Measurements from ENCODE around the gene GUCD1. TPM values are rescaled to one million over a fixed set of nuclear protein-coding genes. Genes with fewer than 3 reads are reported as not detected.
"Not testable (repeated sequence)": the region's sequence is repeated elsewhere in the genome, so short reads cannot be mapped to it uniquely, and the experiment has no call there.

The GUCD1 gene
- total RNA-seq, 2 experiments from 2014 or later, result 127 to 145 TPM

GRCh38 chr22:24555165-24556039 is 464 bp upstream of the GUCD1 start, which contains the start of gene SNRPD3:
Gene SNRPD3 (plus strand): TSS chr22:24555999. CDS start chr22:24557675, 1,676 bp downstream.
- Mint-ChIP-seq H3K4me3 (peak within 1 kb of the TSS; percentile 97), H3K36me3 (peaks cover 41% of the 10 kb centered on the region), H3K9me3 (no peaks in the 10 kb centered on the region), H3K27ac (peak within 1 kb of the TSS; percentile 99), H3K4me1 (peaks cover 46% of the 10 kb centered on the region), H3K27me3 (no peaks in the 10 kb centered on the region)
- DNase-seq, result peak; percentile 97

- Mint-ChIP-seq H3K27me3 (no peaks in the 10 kb centered on the region), H3K4me1 (peaks cover 35% of the 10 kb centered on the region), H3K4me3 (peak overlapping the region; percentile 97), H3K36me3 (peaks cover 38% of the 10 kb centered on the region), H3K27ac (peak overlapping the region; percentile 94), H3K9me3 (no peaks in the 10 kb centered on the region)
- DNase-seq, result no peak
These were observed 1.2 kb downstream of the GUCD1 start for GRCh38 chr22:24553597-24554312.

- Mint-ChIP-seq H3K4me3 (peak overlapping the region; percentile 97), H3K4me1 (peaks cover 24% of the 10 kb centered on the region)
- DNase-seq, result not testable (repeated sequence)
These were observed 2.2 kb downstream of the GUCD1 start for GRCh38 chr22:24552503-24553286.

GRCh38 chr22:24550902-24551435 is 4.0 kb downstream of the GUCD1 start:
- Mint-ChIP-seq H3K9me3 (no peaks in the 10 kb centered on the region), H3K27ac (peak overlapping the region; percentile 7), H3K4me3 (no peak overlapping the region), H3K27me3 (no peaks in the 10 kb centered on the region), H3K4me1 (peaks cover 15% of the 10 kb centered on the region), H3K36me3 (peaks cover 16% of the 10 kb centered on the region)
- DNase-seq, result no peak

More at GRCh38 chr22:24552503-24553286, 2.2 kb downstream of the GUCD1 start:
- H3K36me3 Mint-ChIP-seq, result peaks cover 27% of the 10 kb centered on the region
- H3K27ac Mint-ChIP-seq, result peak overlapping the region; percentile 94
- H3K9me3 Mint-ChIP-seq, H3K27me3 Mint-ChIP-seq: not testable (repeated sequence)

GRCh38 chr22:24550028-24550901 is 4.7 kb downstream of the GUCD1 start:
- Mint-ChIP-seq H3K4me3 (no peak overlapping the region), H3K27me3 (no peaks in the 10 kb centered on the region), H3K4me1 (peaks cover 15% of the 10 kb centered on the region), H3K27ac (no peak overlapping the region), H3K36me3 (peaks cover 13% of the 10 kb centered on the region), H3K9me3 (no peaks in the 10 kb centered on the region)
- no peak for DNase-seq

- peaks cover 14% of the 10 kb centered on the region for H3K4me1 Mint-ChIP-seq
- no peaks in the 10 kb centered on the region for H3K9me3 Mint-ChIP-seq
- peaks cover 11% of the 10 kb centered on the region for H3K36me3 Mint-ChIP-seq
- H3K27me3 Mint-ChIP-seq, result no peaks in the 10 kb centered on the region
- no peak overlapping the region for H3K4me3 Mint-ChIP-seq
- H3K27ac Mint-ChIP-seq, result no peak overlapping the region
- no peak for DNase-seq
These were observed 6.1 kb downstream of the GUCD1 start for GRCh38 chr22:24548812-24549211.

- H3K9me3 Mint-ChIP-seq, result no peaks in the 10 kb centered on the region
- no peak overlapping the region for H3K4me3 Mint-ChIP-seq
- no peaks in the 10 kb centered on the region for H3K4me1 Mint-ChIP-seq
- no peak for DNase-seq
- H3K27ac Mint-ChIP-seq, result no peak overlapping the region
- no peaks in the 10 kb centered on the region for H3K27me3 Mint-ChIP-seq
- peaks cover 10% of the 10 kb centered on the region for H3K36me3 Mint-ChIP-seq
These were observed 11.2 kb downstream of the GUCD1 start for GRCh38 chr22:24543679-24544243.

GRCh38 chr22:24543185-24543601 is 11.7 kb downstream of the GUCD1 start:
- no peak for DNase-seq
- Mint-ChIP-seq H3K4me1 (no peaks in the 10 kb centered on the region), H3K27me3 (no peaks in the 10 kb centered on the region), H3K36me3 (peaks cover 10% of the 10 kb centered on the region), H3K9me3 (no peaks in the 10 kb centered on the region), H3K27ac (no peak overlapping the region), H3K4me3 (no peak overlapping the region)

- no peak for DNase-seq
- Mint-ChIP-seq H3K4me1 (no peaks in the 10 kb centered on the region), H3K4me3 (no peak overlapping the region), H3K9me3 (no peaks in the 10 kb centered on the region), H3K27ac (no peak overlapping the region), H3K36me3 (peaks cover 10% of the 10 kb centered on the region), H3K27me3 (no peaks in the 10 kb centered on the region)
These were observed 12.3 kb downstream of the GUCD1 start for GRCh38 chr22:24542641-24543040.

- H3K9me3 Mint-ChIP-seq, result no peaks in the 10 kb centered on the region
- peaks cover 8% of the 10 kb centered on the region for H3K36me3 Mint-ChIP-seq
- DNase-seq, result no peak
- no peak overlapping the region for H3K4me3 Mint-ChIP-seq
- H3K27me3 Mint-ChIP-seq, result no peaks in the 10 kb centered on the region
- no peaks in the 10 kb centered on the region for H3K4me1 Mint-ChIP-seq
- H3K27ac Mint-ChIP-seq, result no peak overlapping the region
These were observed 13.0 kb downstream of the GUCD1 start for GRCh38 chr22:24541681-24542515.

GRCh38 chr22:24540470-24540869 is 14.5 kb downstream of the GUCD1 start:
- H3K27me3 Mint-ChIP-seq, result no peaks in the 10 kb centered on the region
- H3K4me3 Mint-ChIP-seq, result no peak overlapping the region
- H3K27ac Mint-ChIP-seq, result no peak overlapping the region
- H3K9me3 Mint-ChIP-seq, result no peaks in the 10 kb centered on the region
- DNase-seq, result no peak
- no peaks in the 10 kb centered on the region for H3K4me1 Mint-ChIP-seq
- H3K36me3 Mint-ChIP-seq, result peaks cover 3% of the 10 kb centered on the region

- Mint-ChIP-seq H3K27me3 (no peaks in the 10 kb centered on the region), H3K9me3 (no peaks in the 10 kb centered on the region), H3K4me3 (no peak overlapping the region), H3K36me3 (no peaks in the 10 kb centered on the region), H3K27ac (no peak overlapping the region), H3K4me1 (no peaks in the 10 kb centered on the region)
- no peak for DNase-seq
These were observed 18.8 kb downstream of the GUCD1 start for GRCh38 chr22:24536089-24536488.

GRCh38 chr22:24535348-24535747 is 19.6 kb downstream of the GUCD1 start:
- Mint-ChIP-seq H3K4me3 (no peak overlapping the region), H3K36me3 (no peaks in the 10 kb centered on the region), H3K9me3 (no peaks in the 10 kb centered on the region), H3K4me1 (no peaks in the 10 kb centered on the region), H3K27me3 (no peaks in the 10 kb centered on the region), H3K27ac (peak overlapping the region; percentile 60)
- DNase-seq, result no peak
